Skeletal muscle cell (primary cell): ENCODE measurements around the gene DAGLB.

Experiments used
- DNase-seq: peaks from one replicate; pipeline ENCODE4 v3.0.0-alpha.2; 2010; ENCODE audit warnings: low read depth
- H3K4me3 ChIP-seq: 2 replicates; pipeline ENCODE4 v1.5.1; 2011; ENCODE audit warnings: low read depth, mild to moderate bottlenecking, control low read depth, low read length, moderate library complexity

DAGLB gene

DNA sequence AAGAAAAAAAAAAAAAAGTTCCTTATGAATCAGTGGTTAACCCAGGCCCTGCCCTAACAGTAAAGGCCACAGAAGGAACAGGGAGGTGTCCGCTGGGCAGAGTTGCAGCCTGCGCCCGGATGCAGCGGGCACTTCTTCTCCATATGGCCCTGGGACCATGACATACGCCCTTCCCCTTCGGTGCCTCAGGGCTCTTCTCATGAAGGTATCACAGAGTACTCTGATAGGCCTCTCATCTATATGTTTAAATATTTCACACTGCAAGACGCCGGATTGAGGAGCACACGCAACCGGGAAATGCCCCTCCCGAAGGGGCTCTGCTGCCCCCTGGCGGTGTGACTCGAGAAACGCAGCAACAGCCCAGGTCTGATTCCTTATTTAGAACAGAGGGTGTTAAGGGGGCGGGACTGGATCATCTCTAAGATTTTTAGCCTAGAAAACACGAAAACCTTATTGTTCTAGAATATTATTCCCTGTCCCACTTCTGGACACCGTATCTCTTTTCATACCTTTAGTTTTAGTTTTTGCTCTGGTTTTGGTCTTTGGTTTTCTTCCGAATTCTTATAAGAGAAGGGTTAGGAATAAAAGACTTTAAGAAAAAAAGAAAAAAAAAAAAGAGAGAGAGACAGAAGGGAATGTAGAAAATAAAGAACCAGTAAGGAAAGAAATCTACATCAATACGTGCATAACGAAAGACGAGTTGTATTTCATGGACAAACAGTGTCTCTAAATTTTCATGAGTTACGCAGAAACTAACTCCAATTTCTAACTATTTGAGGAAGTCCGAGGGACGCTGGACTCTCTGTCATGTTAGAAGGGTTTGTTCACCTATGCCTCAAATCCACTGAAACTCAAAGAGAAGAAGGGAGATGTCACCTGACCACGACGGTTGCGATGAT is 12.0 kb downstream of the DAGLB start:
- no peak overlapping the region for H3K4me3 ChIP-seq
- no peak for DNase-seq

DNA sequence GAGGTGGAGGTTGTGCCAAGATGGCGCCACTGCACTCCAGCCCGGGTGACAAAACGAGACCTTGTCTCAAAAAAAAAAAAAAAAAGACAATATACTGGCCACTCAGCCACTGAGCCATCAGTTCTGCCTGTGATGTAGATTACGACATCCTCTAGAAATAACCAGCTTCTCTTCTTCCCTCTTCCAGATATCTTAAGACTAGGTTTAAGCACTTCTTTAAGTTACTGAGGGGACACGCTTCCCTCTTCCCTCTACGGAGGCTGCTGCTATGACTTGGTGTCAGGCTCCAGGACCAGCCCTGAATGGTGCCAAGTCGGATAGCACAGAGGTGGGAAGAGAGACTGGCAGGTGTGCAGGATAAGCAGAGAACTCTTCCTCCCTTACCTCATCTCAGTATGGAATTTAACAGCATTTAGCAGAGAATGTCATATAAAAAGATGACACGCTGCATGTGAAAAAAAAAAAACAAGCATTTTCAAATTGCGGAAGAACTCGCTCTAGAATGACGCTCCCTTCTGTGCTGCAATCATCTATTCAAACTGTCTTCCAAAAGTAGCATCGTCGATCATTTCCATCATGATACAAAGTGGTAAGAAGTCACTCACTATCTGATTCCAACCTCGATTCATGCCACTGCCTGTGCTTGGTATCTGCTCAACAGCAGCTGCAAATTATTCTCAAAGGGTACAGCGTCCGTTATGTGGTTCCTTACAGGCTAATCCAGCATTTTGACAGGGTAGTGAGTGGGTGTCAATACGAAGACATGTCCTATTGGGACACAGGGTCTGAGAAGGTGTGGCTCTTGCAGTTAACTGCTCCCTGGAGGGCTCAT is 13.8 kb downstream of the DAGLB start:
- no peak overlapping the region for H3K4me3 ChIP-seq
- DNase-seq, result no peak

DNA sequence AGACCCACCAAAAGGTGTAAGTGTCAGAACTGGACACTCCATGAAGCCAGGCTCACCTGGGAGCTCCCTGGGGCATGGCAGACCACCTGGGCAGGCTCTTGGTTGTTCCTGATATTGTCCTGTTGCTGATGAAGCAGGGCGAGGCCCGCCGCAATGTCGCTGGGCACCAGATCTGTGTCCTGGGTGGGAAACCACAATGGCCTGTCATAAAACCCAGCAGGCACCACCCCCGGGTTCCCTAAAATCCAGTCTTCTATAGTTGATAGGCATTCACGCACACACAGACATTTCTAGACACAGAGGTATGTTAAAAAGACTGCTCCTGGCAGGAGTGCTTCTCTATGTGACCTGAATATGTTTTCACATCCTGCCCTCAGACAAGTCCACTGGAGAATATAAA is 15.0 kb downstream of the DAGLB start:
- no peak for DNase-seq
- no peak overlapping the region for H3K4me3 ChIP-seq

DNA sequence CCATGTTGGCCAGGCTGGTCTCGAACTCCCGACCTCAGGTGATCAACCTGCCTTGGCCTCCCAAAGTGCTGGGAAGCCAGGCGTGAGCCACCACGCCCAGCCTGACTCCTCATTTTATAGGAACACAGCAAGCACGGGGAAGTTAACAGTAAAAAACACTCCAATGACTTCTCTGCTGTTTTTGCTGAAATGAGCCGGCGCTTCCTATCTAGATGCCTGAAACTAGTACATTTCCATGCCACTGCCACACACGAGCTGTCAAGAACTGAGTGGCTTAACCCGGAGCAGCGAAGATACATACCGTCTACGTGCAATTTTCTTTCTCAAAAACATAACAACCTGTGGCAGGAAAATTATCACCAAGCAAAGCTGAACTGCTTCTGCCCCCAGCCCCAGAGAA is 16.8 kb downstream of the DAGLB start:
- no peak for DNase-seq

DNA sequence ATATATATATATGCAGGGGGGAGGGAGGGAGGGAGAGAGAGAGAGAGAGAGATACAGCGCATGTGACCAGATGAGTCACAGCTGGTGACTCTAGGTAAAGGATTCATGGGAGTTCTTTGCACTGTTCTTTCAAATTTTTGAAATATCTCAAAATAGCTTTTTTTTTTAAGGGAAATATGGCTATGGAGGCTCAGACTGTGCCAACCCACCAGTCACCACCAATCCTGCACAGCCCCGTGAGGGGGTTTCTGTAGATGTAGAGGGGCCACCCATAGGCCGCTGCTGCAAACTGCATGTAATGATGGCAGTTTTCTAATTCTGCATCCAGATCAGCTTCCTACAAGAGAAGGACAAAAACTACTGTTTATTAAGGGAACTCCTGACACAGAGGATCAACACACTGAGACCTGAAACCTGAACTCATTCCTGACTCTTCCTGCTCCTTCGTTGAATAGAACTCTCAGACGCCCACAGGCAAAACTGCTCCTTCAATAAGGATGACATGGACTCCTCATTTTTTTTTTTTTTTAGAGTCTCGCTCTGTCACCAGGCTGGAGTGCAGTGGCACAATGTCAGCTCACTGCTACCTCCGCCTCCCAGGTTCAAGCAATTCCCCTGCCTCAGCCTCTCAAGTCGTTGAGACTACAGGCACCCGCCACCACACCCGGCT is 17.3 kb downstream of the DAGLB start:
- no peak for DNase-seq
- no peak overlapping the region for H3K4me3 ChIP-seq

More for the DNA sequence above, 16.8 kb downstream of the DAGLB start:
- no peak overlapping the region for H3K4me3 ChIP-seq

DNA sequence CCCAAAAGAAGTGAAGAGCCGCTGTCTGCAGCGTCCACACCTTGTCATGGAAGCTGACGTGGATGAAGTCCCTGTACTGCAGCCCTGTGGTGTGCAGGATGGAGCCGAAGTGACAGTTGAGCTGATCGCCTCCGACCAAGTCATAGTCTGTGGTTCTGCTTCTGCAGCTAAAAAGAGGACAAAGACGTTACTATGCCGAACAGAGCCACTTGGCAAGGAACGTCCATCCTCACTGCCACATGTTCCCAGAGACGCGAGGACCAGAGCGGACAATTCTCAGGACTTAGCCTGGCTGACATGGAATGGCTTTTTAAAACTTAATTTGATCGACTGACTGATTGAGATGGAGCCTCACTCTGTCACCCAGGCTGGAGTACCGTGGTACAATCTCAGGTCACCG is 21.8 kb downstream of the DAGLB start:
- no peak for DNase-seq
- H3K4me3 ChIP-seq, result no peak overlapping the region

DNA sequence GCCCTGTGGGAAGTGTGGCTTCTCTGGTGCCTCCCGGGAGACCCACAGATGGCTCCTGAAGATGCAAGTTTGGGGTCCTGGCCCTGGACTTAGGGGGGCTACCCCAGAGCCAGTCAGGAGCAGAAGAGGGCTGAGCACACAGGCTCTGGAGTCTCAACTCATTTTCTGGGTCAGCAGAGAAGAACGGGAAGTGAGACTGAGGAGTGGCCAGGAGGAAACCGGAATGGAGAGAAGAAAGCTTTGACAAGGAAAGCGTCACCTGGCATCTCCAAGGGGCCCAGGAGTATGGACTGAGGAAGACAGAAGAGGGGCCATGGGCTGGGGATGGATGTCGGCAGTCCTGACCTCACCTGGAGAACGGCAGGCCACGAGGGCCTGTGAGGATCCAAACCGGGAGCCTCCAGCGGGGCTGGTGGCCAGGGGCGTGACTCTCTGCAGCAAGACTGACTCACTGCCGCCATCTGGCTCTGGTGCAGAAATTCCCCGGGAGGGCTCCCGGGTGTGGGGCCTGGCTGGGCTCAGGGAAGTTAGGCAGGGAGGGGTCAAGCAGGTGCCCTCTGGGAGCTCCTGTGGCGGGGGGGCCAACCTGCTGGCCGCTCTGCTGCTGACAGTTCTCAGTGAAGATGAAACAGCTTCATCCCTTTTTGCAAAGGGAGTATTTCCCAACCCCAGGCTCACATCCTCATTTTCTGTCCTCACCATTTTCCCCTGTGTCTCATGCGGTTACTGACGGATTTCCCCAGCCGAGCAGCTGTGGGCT is 23.6 kb downstream of the DAGLB start:
- H3K4me3 ChIP-seq, result no peak overlapping the region
- no peak for DNase-seq

DNA sequence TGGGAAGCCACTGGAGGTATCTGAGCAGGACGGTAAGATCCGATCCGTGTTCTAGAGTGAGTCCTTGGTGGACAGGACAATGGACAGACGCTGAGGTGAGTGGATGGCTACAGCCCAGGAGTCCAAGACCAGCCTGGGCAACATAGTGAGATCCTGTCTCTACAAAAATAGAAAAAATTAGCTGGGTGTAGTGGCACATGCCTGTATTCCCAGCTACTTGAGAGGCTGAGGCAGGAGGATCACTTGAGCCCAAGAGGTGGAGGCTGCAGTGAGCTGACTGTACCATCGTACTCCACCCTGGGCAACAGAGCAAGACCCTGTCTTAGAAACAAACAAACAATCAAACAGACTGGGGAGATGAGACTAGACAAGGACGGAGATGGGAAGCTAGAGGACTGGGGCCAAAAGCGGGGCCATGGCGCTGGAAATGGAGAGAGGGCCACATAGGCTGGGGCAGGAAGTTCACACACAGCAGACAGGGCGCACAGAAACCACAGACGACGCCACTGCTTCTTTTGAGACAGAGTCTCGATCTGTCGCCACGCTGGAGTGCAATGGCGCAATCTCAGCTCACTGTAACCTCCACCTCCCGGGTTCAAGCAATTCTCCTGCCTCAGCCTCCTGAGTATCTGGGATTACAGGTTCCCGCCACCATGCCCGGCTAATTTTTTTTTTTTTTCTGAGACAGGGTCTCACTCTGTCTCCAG is 24.7 kb downstream of the DAGLB start:
- no peak overlapping the region for H3K4me3 ChIP-seq
- DNase-seq, result no peak

DNA sequence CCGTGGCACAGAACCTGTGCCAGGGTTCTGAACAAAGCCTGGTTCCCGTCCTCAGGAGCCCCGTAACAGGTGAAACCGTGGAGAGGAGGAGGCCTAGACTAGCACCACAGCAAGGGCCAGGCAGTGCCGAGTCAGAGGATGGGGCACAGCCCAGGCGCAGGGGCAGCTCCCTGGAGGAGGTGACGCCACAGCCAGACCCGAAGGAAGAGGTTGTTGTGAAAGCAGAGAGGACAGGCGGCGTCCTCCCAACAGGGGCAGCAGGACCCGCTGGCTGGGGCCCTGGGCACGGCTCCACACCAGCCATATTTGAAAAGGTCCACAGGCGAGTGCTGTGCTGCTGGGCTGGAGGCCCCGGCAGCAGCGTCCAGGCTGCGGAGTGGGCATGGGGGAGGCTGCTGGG is 25.7 kb downstream of the DAGLB start:
- no peak for DNase-seq
- no peak overlapping the region for H3K4me3 ChIP-seq

DNA sequence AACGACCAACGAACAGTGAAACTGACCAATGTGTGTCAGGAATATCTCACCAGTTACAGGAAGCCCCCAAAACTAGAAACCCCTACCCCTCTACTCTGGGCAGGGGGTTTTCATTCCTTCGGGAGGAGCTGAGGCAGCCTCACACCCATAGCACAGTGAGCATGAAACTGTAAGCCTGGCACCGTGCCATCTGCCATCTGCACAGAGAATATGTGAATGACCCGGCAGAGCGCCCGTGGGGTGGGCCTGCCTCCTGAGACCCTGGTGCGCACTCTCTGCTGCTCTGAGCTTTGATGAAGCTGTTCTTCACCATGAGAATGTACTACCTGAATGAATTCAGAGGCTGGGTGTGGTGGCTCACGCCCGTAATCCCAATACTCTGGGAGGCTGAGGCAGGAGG is 27.1 kb downstream of the DAGLB start:
- DNase-seq, result no peak
- no peak overlapping the region for H3K4me3 ChIP-seq

DNA sequence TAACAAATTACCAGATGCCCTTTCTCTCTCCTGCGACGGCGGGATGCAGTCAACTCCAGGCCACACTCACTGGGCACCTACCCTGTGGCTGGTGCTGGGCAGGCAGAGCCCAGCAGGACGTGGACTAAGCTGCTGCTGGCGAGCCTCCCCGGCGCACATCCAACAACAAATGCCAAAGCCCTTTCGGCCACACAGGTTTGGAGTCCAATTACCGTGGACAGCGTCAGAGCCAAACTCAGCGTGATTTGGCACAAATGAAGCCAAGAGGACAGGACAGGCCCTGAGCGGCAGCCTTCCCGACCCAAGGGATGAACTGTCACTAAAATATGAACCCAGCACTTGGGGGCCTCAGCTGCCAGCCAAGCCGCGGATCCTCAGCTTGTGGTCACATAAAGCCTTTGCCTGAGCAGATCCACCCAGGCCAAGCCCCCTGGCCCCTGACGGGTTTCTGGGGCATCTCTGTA is 28.4 kb downstream of the DAGLB start:
- no peak overlapping the region for H3K4me3 ChIP-seq
- DNase-seq, result no peak

DNA sequence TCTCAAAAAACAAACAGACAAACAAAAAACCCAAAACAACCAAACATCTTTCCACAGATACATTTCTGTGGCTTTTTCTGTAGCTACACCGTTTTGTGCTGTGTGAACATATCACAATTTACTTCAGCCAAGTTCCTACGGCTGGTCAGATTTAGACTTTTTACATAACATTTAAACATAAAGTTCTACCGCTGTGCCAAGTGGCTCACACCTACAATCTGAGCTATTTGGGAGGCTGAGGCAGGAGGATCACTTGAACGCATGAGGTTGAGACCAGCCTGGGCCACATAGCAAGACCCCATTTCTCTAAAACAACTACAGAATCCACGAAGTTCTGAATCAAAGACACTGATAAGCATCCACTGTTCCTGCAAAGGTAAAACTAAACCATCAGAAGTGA is 30.3 kb downstream of the DAGLB start:
- no peak for DNase-seq
- H3K4me3 ChIP-seq, result no peak overlapping the region

DNA sequence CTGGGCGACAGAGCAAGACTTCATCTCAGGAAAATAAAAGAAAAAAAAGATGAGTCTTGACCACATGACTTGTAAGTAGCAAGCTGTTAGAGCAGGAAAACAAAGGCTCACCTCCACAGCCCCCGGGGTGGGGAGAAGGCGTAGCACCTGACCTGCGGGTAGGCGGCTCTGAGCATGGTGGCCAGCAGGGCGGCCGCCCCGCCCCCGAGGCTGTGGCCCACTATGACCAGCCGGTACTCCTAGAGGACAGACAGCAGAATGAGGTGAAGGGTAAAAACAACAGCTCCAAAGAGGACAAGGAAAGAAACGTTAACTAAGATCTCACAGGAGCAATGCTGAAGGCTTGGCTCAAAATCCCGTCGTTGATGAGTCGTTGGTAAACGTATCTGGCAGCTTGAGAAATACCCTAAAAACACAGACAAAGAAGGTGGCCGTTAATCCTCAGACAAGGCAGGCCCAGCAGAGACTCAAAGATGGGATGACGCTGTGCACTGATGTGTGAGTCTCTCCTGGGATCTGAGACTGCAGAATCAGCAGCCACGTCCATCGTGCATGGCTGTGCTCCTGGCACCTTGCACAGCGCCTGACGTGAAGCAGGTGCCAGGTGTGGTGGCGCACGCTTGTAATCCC is 31.1 kb downstream of the DAGLB start:
- DNase-seq, result peak; percentile 36
- H3K4me3 ChIP-seq, result no peak overlapping the region

DNA sequence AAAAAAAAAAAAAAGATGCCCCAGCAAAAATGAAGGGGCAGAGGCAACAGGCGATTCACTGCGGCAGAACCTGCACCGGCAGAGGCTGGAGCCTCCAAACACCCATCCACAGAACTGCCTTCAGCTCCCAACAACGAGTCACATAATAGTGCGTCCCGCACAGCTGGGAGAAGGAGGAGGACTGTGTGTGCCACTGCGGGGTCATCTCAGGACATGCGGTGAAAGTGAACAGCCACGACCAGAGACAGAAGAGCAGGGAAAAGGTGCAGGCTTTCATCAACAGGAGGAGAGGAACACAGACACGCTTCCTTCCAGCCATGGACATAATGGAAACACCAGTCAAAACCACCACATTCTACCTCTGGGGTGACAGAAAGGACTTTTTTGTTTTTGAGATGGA is 34.1 kb downstream of the DAGLB start:
- DNase-seq, result no peak
- no peak overlapping the region for H3K4me3 ChIP-seq

DNA sequence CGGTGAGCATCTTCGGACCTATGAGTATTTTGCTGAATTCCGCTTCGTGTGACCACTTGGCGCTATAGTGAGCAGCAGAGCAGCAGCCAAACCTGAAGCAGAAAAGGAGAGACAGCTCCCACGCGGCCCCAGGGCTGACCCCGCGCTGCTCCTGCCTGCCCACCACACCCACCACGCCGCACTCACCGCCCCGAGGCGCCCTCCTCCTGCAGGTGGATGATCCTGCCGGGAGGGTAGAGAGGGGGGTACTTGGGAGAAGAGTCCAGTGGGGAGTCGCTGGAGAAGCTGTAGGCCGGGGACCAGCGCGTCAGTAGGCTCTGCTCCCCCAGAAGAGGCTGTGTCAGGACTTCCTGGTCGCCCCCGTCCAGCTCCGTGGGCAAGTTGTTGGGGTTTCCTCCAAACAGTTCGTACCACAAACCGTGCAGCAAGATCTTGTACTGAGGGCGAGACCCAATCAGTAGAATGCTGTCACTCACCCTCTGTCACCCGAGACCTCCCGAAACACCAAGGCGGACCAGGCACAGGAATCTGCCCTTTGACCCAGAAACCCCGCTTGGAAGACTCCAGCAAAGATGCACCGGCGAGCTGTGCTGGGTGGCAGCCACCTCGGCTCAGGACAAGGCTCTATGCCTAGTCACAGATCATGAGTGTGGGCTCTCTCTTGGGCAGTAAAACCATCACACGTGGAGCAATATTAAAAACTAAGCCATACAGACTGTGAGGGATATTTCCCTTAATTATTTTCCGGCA is 37.6 kb downstream of the DAGLB start:
- DNase-seq, result no peak
- H3K4me3 ChIP-seq, result no peak overlapping the region

DNA sequence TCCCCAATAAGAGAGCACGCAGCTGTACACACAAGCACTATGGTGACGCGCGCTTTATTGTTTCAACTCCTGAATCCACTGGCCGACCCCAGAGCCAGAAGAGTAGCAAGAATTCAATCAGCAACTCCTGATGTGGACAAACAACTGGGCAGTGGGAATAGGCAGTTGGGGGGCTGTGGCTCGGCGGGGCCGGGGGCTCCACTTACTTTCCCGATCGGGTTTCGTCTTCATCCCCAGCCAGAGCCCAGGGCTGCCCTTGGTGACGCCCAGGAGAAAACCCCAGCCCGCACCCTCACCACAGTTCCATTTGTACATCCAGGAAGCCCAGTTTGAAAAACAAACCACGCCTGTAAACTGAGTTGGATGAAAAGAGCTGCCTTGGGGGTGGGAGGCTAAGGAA is 38.7 kb downstream of the DAGLB start:
- DNase-seq, result no peak

DNA sequence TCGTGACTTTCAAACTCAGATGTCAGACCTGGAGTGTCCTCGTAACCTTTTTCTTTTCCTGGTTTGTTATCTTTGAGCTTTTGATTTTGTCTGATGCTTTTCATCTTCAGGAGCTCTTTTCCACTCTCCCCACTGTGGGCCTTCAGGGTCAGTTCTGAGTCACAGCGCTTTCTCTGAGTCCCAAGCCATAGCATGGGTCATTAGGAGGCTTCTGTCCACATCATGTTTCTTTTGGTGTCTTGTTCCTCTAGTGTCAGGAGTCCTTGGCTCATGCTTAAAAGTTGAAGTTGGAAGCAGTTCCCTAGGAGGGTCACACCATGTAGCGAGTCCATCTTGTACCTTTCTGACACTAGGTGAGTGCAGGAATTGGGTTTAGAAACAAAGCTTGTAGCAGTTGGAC is 40.3 kb downstream of the DAGLB start:
- no peak overlapping the region for H3K4me3 ChIP-seq
- no peak for DNase-seq

More for the DNA sequence above, 38.7 kb downstream of the DAGLB start:
- no peak overlapping the region for H3K4me3 ChIP-seq

DNA sequence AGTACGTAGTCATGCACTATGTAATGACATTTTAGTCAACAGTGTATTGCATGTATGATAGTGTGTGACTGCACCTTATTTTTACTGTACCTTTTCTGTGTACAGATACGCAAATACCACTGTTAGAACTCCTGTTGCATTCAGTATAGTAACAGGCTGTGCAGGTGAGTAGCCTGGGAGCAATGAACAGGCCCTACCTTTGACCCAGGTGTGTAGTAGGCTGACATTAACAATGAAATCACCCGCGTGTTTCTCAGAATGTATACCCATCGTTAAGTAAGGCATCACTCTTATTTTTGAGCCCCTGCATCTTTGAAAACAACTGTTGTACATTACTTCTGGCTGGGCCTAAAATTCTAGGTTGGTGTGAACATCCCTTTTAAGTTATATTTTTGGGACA is 41.6 kb downstream of the DAGLB start:
- no peak for DNase-seq

More for the DNA sequence above, 41.6 kb downstream of the DAGLB start:
- H3K4me3 ChIP-seq, result no peak overlapping the region
